HG02852 (cell line): Measurements from ENCODE around the gene RASL12.

Source experiments
- ATAC-seq: cut with Tn5 transposase; IDR thresholded peaks from one replicate; pipeline ENCODE4 v1.9.1; 2021; ENCODE audit warnings: mild to moderate bottlenecking, moderate library complexity; ENCODE audit not compliant: unreplicated experiment

The RASL12 gene

GRCh38 chr15:65092911-65093792 is 25.4 kb upstream of the RASL12 start:
- no peak for ATAC-seq

- ATAC-seq: no peak
Observed at GRCh38 chr15:65091946-65092770, 24.4 kb upstream of the RASL12 start.

GRCh38 chr15:65089206-65089824 is 21.5 kb upstream of the RASL12 start:
- ATAC-seq: no peak

- ATAC-seq: no peak
Observed at GRCh38 chr15:65088643-65089021, 20.8 kb upstream of the RASL12 start.

GRCh38 chr15:65087873-65088642 is 20.3 kb upstream of the RASL12 start:
- no peak for ATAC-seq

GRCh38 chr15:65087411-65087810 is 19.6 kb upstream of the RASL12 start:
- ATAC-seq: no peak

GRCh38 chr15:65086680-65087111 is 18.9 kb upstream of the RASL12 start:
- ATAC-seq: no peak

GRCh38 chr15:65085990-65086679 is 18.3 kb upstream of the RASL12 start:
- ATAC-seq: no peak

GRCh38 chr15:65085207-65085753 is 17.5 kb upstream of the RASL12 start:
- no peak for ATAC-seq

GRCh38 chr15:65084500-65085206 is 16.9 kb upstream of the RASL12 start:
- no peak for ATAC-seq

GRCh38 chr15:65083262-65083701 is 15.5 kb upstream of the RASL12 start:
- ATAC-seq: no peak

GRCh38 chr15:65082303-65082953 is 14.6 kb upstream of the RASL12 start:
- ATAC-seq: no peak

GRCh38 chr15:65081758-65082157 is 14.0 kb upstream of the RASL12 start:
- ATAC-seq: no peak

GRCh38 chr15:65081270-65081669 is 13.5 kb upstream of the RASL12 start:
- no peak for ATAC-seq

GRCh38 chr15:65079580-65079979 is 11.8 kb upstream of the RASL12 start:
- ATAC-seq: no peak

GRCh38 chr15:65077981-65078352 is 10.2 kb upstream of the RASL12 start:
- ATAC-seq: no peak

- ATAC-seq: no peak
Observed at GRCh38 chr15:65077291-65077980, 9.6 kb upstream of the RASL12 start.
